ENCODE measurements around the gene IL18RAP. TPM values are rescaled to one million over a fixed set of nuclear protein-coding genes. Genes with fewer than 3 reads are reported as not detected.

IL18RAP gene
- total RNA-seq, 1 experiment from 2014 or later = not detected

DNA sequence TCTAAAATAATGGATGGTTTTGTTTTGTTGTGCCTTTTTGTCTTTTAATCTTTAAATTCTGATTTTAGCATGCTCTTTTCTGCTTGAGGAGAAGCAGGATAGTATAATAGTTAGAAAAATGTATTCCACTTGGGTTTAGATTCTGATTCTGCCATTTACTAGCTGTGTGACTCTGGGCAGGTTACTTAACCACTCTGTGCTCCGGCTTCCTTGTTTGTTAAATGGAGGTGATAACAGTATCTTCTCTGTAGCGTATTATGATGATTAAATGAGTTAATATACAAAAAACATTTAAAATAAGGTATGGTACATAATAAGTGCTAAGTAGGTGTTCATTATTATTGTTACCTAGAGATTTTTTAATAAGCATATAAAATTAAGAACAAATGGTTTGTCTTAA lies 26.9 kb upstream of the IL18RAP start:
- Histone ChIP-seq H3K4me2 (ENCODE audit: insufficient read depth, insufficient read length, low read length) (no peak overlapping the region), H3K14ac (ENCODE audit: insufficient read depth, low read length) (no peak overlapping the region), H3K9me3 (ENCODE audit: control insufficient read depth, low read depth, low read length) (no peaks in the 10 kb centered on the region), H2BK12ac (ENCODE audit: insufficient read length, low read depth, low read length) (no peak overlapping the region), H3K27ac (ENCODE audit: insufficient read length, low read depth, low read length) (no peak overlapping the region), H2BK120ac (ENCODE audit: low read depth, low read length, poor library complexity, severe bottlenecking) (no peak overlapping the region), H3T11ph (ENCODE audit: low read length) (no peak overlapping the region), H2BK5ac (ENCODE audit: insufficient read length, low read length) (no peak overlapping the region), H3K27me3 (ENCODE audit: insufficient read depth, low read length) (no peaks in the 10 kb centered on the region), H4K91ac (ENCODE audit: insufficient read length, low read depth, low read length) (no peak overlapping the region), H3K9ac (ENCODE audit: extremely low read depth, insufficient read length, low read length) (no peak overlapping the region), H3K23ac (ENCODE audit: insufficient read length, low read depth, low read length) (no peak overlapping the region), H3K79me2 (ENCODE audit: insufficient read depth, low read length) (no peaks in the 10 kb centered on the region), H3K4me1 (ENCODE audit: insufficient read depth, low read length) (no peaks in the 10 kb centered on the region), H2BK20ac (ENCODE audit: low read depth, low read length, poor library complexity, severe bottlenecking) (no peak overlapping the region), H4K8ac (replicated peaks; ENCODE audit: insufficient read length, low read depth, low read length) (no peak overlapping the region), H4K5ac (ENCODE audit: insufficient read length, low read depth, low read length) (no peak overlapping the region), H3K4ac (ENCODE audit: low read depth, low read length) (no peak overlapping the region), H2BK15ac (ENCODE audit: low read depth, low read length) (no peak overlapping the region), H3K23me2 (ENCODE audit: insufficient read length, low read depth, low read length, poor library complexity, severe bottlenecking) (no peaks in the 10 kb centered on the region), H2AFZ (ENCODE audit: low read length) (no peak overlapping the region), H2AK5ac (ENCODE audit: insufficient read length, low read length) (no peak overlapping the region), H4K20me1 (ENCODE audit: control insufficient read depth, insufficient read depth, insufficient read length) (no peaks in the 10 kb centered on the region), H3K18ac (ENCODE audit: insufficient read length, low read depth, low read length) (no peak overlapping the region), H3K79me1 (ENCODE audit: insufficient read depth, low read depth, low read length, poor library complexity, severe bottlenecking) (no peaks in the 10 kb centered on the region), H3K56ac (ENCODE audit: insufficient read length, low read depth, low read length) (no peak overlapping the region)
- Mint-ChIP-seq H3K4me1 (no peaks in the 10 kb centered on the region), H3K27me3 (ENCODE audit: low read depth) (no peaks in the 10 kb centered on the region), H3K36me3 (ENCODE audit: insufficient read depth in 1 of 3, low read depth in 3 of 3) (no peaks in the 10 kb centered on the region), H3K9me3 (no peaks in the 10 kb centered on the region), H3K4me3 (no peak overlapping the region), H3K27ac (no peak overlapping the region)
- DNase-seq = no peak
- WGBS (ENCODE audit: extremely low coverage, insufficient read length, low lambda C conversion rate) = no CpG with 5 or more reads among the region's 2 CpGs
- TF ChIP-seq, protein P1, sequence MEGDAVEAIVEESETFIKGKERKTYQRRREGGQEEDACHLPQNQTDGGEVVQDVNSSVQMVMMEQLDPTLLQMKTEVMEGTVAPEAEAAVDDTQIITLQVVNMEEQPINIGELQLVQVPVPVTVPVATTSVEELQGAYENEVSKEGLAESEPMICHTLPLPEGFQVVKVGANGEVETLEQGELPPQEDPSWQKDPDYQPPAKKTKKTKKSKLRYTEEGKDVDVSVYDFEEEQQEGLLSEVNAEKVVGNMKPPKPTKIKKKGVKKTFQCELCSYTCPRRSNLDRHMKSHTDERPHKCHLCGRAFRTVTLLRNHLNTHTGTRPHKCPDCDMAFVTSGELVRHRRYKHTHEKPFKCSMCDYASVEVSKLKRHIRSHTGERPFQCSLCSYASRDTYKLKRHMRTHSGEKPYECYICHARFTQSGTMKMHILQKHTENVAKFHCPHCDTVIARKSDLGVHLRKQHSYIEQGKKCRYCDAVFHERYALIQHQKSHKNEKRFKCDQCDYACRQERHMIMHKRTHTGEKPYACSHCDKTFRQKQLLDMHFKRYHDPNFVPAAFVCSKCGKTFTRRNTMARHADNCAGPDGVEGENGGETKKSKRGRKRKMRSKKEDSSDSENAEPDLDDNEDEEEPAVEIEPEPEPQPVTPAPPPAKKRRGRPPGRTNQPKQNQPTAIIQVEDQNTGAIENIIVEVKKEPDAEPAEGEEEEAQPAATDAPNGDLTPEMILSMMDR (conservative IDR thresholded peaks at IDR 0.05) = no peak
